ENCODE results near the gene PLCE1.

- TF ChIP-seq EZH2 (IDR thresholded peaks at IDR 0.05; ENCODE audit: low read length, missing control alignments) (no peak), CTCF (conservative IDR thresholded peaks at IDR 0.05 in 1 of 2, IDR thresholded peaks at IDR 0.05 in 1 of 2; ENCODE audit: low read depth in 1 of 2, low read length in 2 of 2) (no peak)
Observed at GRCh38 chr10:94042834-94043175, 49.1 kb downstream of the PLCE1 start.
